ENCODE results near the gene B4GALT3.

Gene B4GALT3

GRCh38 chr1:161161652-161162051, 15.7 kb downstream of the B4GALT3 start:
- no peak for DNase-seq

- no peak for DNase-seq
Observed at GRCh38 chr1:161160671-161161145, 16.6 kb downstream of the B4GALT3 start.

GRCh38 chr1:161159913-161160243, 17.4 kb downstream of the B4GALT3 start:
- DNase-seq: no peak

- peak; percentile 71 for DNase-seq
Observed at GRCh38 chr1:161159087-161159912, 18.0 kb downstream of the B4GALT3 start, which contains the start of gene USP21. Gene USP21 (plus strand): TSS chr1:161159500. CDS start chr1:161160641, 1,141 bp downstream.

GRCh38 chr1:161158316-161159010, 18.8 kb downstream of the B4GALT3 start:
- no peak for DNase-seq

- no peak for DNase-seq
Observed at GRCh38 chr1:161157867-161158266, 19.4 kb downstream of the B4GALT3 start.

- peak; percentile 85 for DNase-seq
Observed at GRCh38 chr1:161153682-161154337, 23.5 kb downstream of the B4GALT3 start, which contains the start of gene UFC1. Gene UFC1 (plus strand): TSS chr1:161153978. CDS start chr1:161153998, 20 bp downstream.

- no peak for DNase-seq
Observed at GRCh38 chr1:161153176-161153575, 24.1 kb downstream of the B4GALT3 start.

- DNase-seq: no peak
Observed at GRCh38 chr1:161145832-161146231, 31.5 kb downstream of the B4GALT3 start.

- DNase-seq: no peak
Observed at GRCh38 chr1:161140755-161141400, 36.4 kb downstream of the B4GALT3 start.

GRCh38 chr1:161139766-161140165, 37.5 kb downstream of the B4GALT3 start:
- no peak for DNase-seq

GRCh38 chr1:161138431-161138830, 38.9 kb downstream of the B4GALT3 start:
- DNase-seq: no peak

- no peak for DNase-seq
Observed at GRCh38 chr1:161137881-161138280, 39.4 kb downstream of the B4GALT3 start.

GRCh38 chr1:161133220-161133740, 44.0 kb downstream of the B4GALT3 start:
- no peak for DNase-seq

GRCh38 chr1:161132410-161133219, 44.7 kb downstream of the B4GALT3 start, which contains the start of gene DEDD:
Gene DEDD (minus strand): TSS chr1:161132667. CDS start chr1:161124462, 8,205 bp downstream.
- DNase-seq: peak; percentile 94

GRCh38 chr1:161131523-161132409, 45.5 kb downstream of the B4GALT3 start:
- no peak for DNase-seq

GRCh38 chr1:161130266-161130665, 47.0 kb downstream of the B4GALT3 start:
- DNase-seq: no peak

GRCh38 chr1:161128591-161129420, 48.5 kb downstream of the B4GALT3 start:
- DNase-seq: no peak

GRCh38 chr1:161127649-161128048, 49.7 kb downstream of the B4GALT3 start:
- no peak for DNase-seq

GRCh38 chr1:161122967-161123366, 54.3 kb downstream of the B4GALT3 start:
- no peak for DNase-seq

Data from NCI-H2081 treated with DMSO at 0.1 percent for 48 hours (cell line).